WI38 (cell line): Measurements from ENCODE around the gene IGSF21.

Experiments used
- H3K4me3 ChIP-seq: 2 replicates; pipeline ENCODE4 v1.5.1; 2011; ENCODE audit warnings: low read depth, mild to moderate bottlenecking, control low read depth, low read length
- CTCF ChIP-seq: IDR thresholded peaks from 2 replicates; pipeline ENCODE4 v1.5.1; 2012; ENCODE audit warnings: low read depth, mild to moderate bottlenecking, control low read depth, low read length

The IGSF21 gene

GRCh38 chr1:18386591-18386990 lies 279.0 kb downstream of the IGSF21 start:
- no peak for TF ChIP-seq CTCF
- H3K4me3 ChIP-seq = no peak overlapping the region

- no peak overlapping the region for H3K4me3 ChIP-seq
- no peak for TF ChIP-seq CTCF
Measured at GRCh38 chr1:18387307-18387706, 279.7 kb downstream of the IGSF21 start.

GRCh38 chr1:18390953-18391352 lies 283.4 kb downstream of the IGSF21 start:
- TF ChIP-seq CTCF = no peak
- no peak overlapping the region for H3K4me3 ChIP-seq

- no peak for TF ChIP-seq CTCF
- no peak overlapping the region for H3K4me3 ChIP-seq
Measured at GRCh38 chr1:18394563-18395156, 287.1 kb downstream of the IGSF21 start.

GRCh38 chr1:18396247-18396980 lies 288.8 kb downstream of the IGSF21 start:
- TF ChIP-seq CTCF = no peak

GRCh38 chr1:18397641-18398040 lies 290.0 kb downstream of the IGSF21 start:
- no peak overlapping the region for H3K4me3 ChIP-seq
- no peak for TF ChIP-seq CTCF

More at GRCh38 chr1:18396247-18396980, 288.8 kb downstream of the IGSF21 start:
- no peak overlapping the region for H3K4me3 ChIP-seq

- H3K4me3 ChIP-seq = no peak overlapping the region
- TF ChIP-seq CTCF = no peak
Measured at GRCh38 chr1:18398791-18399530, 291.4 kb downstream of the IGSF21 start.
